C4-2B (cell line): ENCODE data around the gene GRIA4.

ENCODE experiments used
- H3K27ac ChIP-seq: fragments of 450-650 bp; 2 replicates; pipeline ENCODE4 v1.5.1; 2017
- ZFX ChIP-seq: fragments of 450-650 bp; IDR thresholded peaks from 2 replicates; pipeline ENCODE4 v1.6.1; 2017
- TF ChIP-seq, protein P1 (sequence below): fragments of 450-650 bp; conservative IDR thresholded peaks from 2 replicates; pipeline ENCODE4 v1.5.1; 2017; ENCODE audit warnings: mild to moderate bottlenecking

GRIA4 gene

DNA sequence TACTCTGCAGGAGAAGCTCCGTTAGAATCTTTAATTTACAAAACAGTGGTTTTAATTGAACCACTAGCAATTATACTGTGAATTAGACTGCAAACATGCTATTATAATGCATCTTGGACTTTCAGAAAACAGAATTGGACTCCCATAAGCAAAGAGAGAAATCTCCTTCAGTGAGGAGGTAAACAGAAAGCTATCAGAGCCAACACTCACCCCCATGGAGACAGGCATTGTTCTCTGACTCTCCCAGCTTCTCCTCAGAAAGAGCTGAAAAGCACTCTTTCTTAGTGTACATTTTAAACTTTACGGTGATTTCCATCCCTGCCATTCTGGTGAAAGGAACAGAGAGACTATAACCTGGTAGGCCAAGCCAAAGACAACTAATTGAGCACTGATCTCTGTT lies 176.9 kb downstream of the GRIA4 start:
- H3K27ac ChIP-seq: no peak overlapping the region
- TF ChIP-seq, protein P1, sequence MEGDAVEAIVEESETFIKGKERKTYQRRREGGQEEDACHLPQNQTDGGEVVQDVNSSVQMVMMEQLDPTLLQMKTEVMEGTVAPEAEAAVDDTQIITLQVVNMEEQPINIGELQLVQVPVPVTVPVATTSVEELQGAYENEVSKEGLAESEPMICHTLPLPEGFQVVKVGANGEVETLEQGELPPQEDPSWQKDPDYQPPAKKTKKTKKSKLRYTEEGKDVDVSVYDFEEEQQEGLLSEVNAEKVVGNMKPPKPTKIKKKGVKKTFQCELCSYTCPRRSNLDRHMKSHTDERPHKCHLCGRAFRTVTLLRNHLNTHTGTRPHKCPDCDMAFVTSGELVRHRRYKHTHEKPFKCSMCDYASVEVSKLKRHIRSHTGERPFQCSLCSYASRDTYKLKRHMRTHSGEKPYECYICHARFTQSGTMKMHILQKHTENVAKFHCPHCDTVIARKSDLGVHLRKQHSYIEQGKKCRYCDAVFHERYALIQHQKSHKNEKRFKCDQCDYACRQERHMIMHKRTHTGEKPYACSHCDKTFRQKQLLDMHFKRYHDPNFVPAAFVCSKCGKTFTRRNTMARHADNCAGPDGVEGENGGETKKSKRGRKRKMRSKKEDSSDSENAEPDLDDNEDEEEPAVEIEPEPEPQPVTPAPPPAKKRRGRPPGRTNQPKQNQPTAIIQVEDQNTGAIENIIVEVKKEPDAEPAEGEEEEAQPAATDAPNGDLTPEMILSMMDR: no peak
- TF ChIP-seq ZFX: no peak

DNA sequence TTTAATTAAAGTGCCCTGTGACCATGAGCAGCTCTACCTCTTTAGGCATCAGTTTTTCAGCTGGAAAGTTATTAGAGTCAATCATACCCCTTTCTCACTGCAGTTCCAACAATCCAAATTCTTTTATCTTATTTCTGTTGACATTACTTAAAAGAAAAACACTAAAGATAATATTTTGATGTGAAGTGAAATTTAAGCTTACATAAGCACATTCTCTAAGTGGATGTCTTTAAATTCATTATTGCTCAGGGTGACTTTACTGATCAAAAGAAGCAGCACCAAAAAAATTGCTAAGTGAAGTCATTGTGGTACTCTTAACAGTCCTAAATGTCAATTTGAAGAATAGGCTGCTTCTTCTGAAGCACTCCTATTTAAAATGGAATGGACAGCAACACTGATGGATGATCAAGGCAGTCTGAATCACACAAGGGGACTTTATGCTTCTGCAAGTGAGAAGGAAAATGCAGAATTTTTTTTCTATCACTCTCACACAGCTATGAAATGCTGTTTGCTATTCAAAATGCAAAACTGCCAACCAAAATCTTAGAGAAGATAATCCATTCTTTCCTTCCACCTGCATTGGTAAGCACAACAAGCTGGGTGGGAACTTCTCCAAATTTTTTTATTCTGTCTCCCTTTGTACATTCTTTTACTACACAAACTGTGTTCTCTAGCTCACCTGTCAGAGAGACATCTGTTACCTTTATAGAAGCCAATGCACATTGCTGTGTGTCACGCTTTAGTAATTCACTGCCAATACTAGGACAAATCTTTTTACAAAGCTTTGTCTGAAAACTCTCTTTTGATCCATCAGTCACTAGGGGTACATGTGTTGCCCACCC lies 179.9 kb downstream of the GRIA4 start:
- H3K27ac ChIP-seq: no peak overlapping the region
- TF ChIP-seq, protein P1: no peak
- TF ChIP-seq ZFX: no peak

DNA sequence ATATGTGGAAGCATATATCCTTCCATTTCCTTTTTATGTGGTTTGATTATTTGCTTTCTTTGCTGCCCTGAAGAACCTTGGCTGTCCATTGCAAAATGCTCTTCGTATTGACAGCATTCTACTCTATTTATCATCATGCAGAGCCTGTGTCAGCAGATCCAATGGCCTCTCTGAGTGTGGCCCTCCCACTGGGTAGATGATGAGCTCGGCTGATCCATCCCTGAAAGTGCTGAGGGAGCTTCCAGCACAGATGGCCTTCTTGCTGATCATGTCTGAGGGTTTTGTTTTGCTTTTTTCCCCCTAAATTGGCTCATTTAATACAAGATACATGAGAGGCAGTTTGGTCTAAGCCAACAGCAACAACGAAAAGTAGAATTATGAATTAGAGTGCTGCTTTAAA lies 181.0 kb downstream of the GRIA4 start:
- TF ChIP-seq, protein P1: no peak
- no peak for TF ChIP-seq ZFX
- no peak overlapping the region for H3K27ac ChIP-seq

DNA sequence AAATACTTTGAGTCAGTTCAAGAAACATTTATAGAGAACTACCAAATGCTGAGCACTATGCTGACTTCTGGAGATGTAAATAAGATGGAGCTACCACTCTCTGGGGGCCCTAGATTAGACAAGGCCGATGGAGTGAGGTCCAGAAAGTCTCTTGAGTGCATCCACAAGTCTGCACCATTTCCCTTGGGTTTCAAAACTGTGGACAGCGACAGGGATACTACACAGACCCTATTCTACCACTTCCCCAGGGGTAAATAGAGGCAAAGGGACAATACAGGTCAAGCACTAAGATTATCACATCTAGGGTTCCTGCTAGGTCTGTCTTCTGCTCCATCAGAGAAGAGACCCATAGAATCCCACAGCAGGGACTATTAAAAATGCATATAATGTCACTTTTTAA lies 183.2 kb downstream of the GRIA4 start:
- H3K27ac ChIP-seq: no peak overlapping the region
- TF ChIP-seq ZFX: no peak
- TF ChIP-seq, protein P1: no peak

DNA sequence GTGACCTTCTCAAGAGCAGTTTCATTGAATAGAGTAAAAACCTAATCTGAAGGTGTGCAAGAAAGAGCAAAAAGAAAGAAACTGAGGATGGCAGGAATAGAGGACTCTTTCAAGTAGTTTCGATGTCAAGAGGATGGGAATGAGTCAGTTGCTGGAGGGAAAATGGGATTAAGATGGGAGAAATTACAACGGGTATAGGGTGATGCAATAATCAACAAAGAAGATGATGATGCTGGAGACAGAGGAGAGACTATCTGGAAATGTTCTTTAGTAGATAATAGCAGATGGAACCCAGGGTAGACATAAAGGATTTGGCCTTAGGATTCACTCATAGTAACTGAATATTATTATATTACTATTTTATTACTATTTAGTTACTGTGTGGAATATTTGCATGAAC lies 189.4 kb downstream of the GRIA4 start:
- TF ChIP-seq, protein P1: no peak
- no peak for TF ChIP-seq ZFX
- no peak overlapping the region for H3K27ac ChIP-seq

DNA sequence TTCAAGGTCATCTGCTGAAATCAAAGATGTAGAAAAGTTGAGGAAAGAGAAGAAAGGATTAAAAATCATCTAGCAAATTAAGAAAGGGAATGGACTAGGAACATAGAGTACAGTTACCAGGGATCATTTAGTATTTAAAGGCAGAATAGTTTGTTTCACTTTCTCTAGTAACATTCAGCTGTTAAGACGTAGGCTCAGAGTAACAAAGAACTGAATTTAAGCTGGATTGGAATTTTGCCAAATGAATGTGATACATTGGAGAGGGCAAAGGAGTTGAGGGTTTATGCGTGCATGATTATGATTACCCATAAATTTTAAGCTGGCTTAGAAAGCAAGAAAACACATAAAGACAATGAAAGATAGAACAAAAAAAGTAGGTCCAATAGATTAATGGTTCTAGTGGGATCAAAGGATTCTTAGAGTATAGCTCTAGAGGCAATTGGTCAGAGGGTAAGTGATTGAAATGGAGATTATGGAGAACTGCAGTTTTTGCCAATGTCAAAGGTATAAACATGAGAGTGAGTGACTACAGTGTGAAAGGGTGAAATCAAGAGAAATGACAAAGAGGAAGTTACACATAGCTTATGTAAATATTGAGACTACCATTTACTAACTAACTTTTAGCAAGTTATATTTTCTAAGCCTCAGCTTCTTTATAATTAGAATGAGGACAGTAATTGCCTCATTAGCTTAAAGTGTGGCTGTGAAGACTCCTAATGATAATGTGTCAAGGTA lies 190.0 kb downstream of the GRIA4 start:
- H3K27ac ChIP-seq: no peak overlapping the region
- TF ChIP-seq, protein P1: no peak
- TF ChIP-seq ZFX: no peak

DNA sequence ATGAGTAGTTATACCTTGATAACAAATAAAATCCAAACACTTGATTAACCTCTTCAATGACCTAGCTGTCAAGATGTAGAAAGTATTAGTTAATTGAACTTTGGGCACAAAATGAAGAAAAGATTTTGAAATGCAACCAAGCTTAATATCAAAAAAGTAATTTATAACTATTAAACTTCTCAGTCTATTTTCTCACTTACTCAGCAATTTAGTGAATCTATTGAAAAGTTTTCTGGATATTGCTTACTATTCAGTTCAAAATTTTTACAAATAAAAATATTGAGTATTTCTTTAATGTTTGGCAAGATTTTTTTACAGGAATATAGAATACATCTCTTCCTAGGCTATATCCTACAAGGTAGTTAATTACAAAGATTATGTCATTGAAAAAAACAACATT lies 192.5 kb downstream of the GRIA4 start:
- H3K27ac ChIP-seq: no peak overlapping the region
- TF ChIP-seq ZFX: no peak
- TF ChIP-seq, protein P1: no peak
